HCT116 (cell line): ENCODE results near the gene UXS1. TPM values are rescaled to one million over a fixed set of nuclear protein-coding genes. Genes with fewer than 3 reads are reported as not detected.

Experiments used
- ATAC-seq: fragments of 200-7000 bp; cut with Tn5 transposase; 2 replicates; pipeline ENCODE4 v1.9.1; 2020; ENCODE audit warnings: mild to moderate bottlenecking, moderate library complexity
- BruUV-seq: library from RNA; stranded (reverse); fragments of 400-500 nt; replicated peaks from 2 replicates; lab custom pipeline; 2021; lab: Mats Ljungman, UMichigan
- CTCF ChIA-PET: fragments of 300-600 bp; sonication (Branson Sonifier 250); formaldehyde crosslinking; loops from one replicate; lab custom pipeline; 2021; ENCODE audit warnings: antibody characterized with exemption; lab: Charles Lee
- POLR2A ChIA-PET: fragments of 300-600, 350-600 bp; sonication (Branson Sonifier 250); formaldehyde crosslinking; loops from one replicate; lab custom pipeline; 2021; ENCODE audit warnings: antibody characterized with exemption; lab: Charles Lee
- RAD21 ChIA-PET, 2 experiments: fragments of 300-600 bp; sonication (Branson Sonifier 250); formaldehyde crosslinking; loops; one replicate each; lab custom pipeline; 2023; ENCODE audit warnings: low total read pairs in 2 of 2; ENCODE audit not compliant: uncharacterized antibody in 2 of 2, unreplicated experiment in 2 of 2, low non-redundant PET in 1 of 2; lab: Charles Lee
- DNase-seq: peaks from one replicate; pipeline ENCODE4 v3.0.0-alpha.2; 2010; ENCODE audit warnings: low read depth, low spot score
- H2AFZ ChIP-seq: fragments of 200-600 bp; shearing (Covaris generic), sonication (generic); 2 replicates; pipeline ENCODE4 v1.6.1; 2017; ENCODE audit warnings: low read depth, mixed run types, mixed read lengths, antibody characterized with exemption, low read length; ENCODE audit not compliant: poor library complexity, severe bottlenecking
- H3K27ac ChIP-seq: 2 replicates; pipeline ENCODE4 v1.5.1; 2012; ENCODE audit warnings: low read depth, low read length
- H3K27me3 ChIP-seq: fragments of 200-600 bp; sonication (generic); 2 replicates; pipeline ENCODE4 v1.6.1; 2016; ENCODE audit warnings: mixed run types, low read length, mixed read lengths; ENCODE audit not compliant: insufficient read depth
- H3K36me3 ChIP-seq, 2 experiments: fragments of 200-500 bp in 1 of 2; fragments of 200-600 bp in 1 of 2; sonication (Bioruptor generic) in 1 of 2; sonication (generic) in 1 of 2; 2 replicates each; pipeline versions ENCODE4 v1.5.1 to v1.6.1; 2014 to 2016; ENCODE audit warnings: low read length in 2 of 2, inconsistent platforms in 1 of 2, mixed read lengths in 1 of 2, mixed run types in 1 of 2; ENCODE audit not compliant: insufficient read depth in 2 of 2, control insufficient read depth in 1 of 2
- H3K4me1 ChIP-seq, 2 experiments: fragments of 200-600 bp in 1 of 2; sonication (generic) in 1 of 2; 2 replicates each; pipeline versions ENCODE4 v1.5.1 to v1.6.1; 2012 to 2017; ENCODE audit warnings: low read length in 2 of 2, inconsistent platforms in 1 of 2, mild to moderate bottlenecking in 1 of 2, mixed read lengths in 1 of 2, mixed run types in 1 of 2, moderate library complexity in 1 of 2; ENCODE audit not compliant: insufficient read depth in 2 of 2, control insufficient read depth in 1 of 2
- H3K4me2 ChIP-seq: fragments of 200-600 bp; sonication (generic); 2 replicates; pipeline ENCODE4 v1.6.1; 2017; ENCODE audit warnings: mixed run types, low read length, mixed read lengths
- H3K4me3 ChIP-seq, 2 experiments: fragments of 200-600 bp in 1 of 2; sonication (generic) in 1 of 2; replicated peaks in 1 of 2; 2 replicates each; pipeline ENCODE4 v1.5.1; 2011 to 2016; ENCODE audit warnings: low read length in 2 of 2, control low read depth in 1 of 2, low read depth in 1 of 2, mild to moderate bottlenecking in 1 of 2, mixed read lengths in 1 of 2, mixed run types in 1 of 2
- H3K79me2 ChIP-seq: fragments of 200-600 bp; sonication (generic); 2 replicates; pipeline ENCODE4 v1.6.1; 2017; ENCODE audit warnings: mild to moderate bottlenecking, mixed run types, low read length, moderate library complexity, mixed read lengths; ENCODE audit not compliant: insufficient read depth
- H3K9ac ChIP-seq: fragments of 200-600 bp; sonication (generic); 2 replicates; pipeline ENCODE4 v1.6.1; 2016; ENCODE audit warnings: low read length, mixed read lengths
- H3K9me2 ChIP-seq: fragments of 200-600 bp; sonication (generic), shearing (Covaris generic); 2 replicates; pipeline ENCODE4 v1.6.1; 2017; ENCODE audit warnings: mixed run types, mild to moderate bottlenecking, moderate library complexity; ENCODE audit not compliant: insufficient read depth
- H3K9me3 ChIP-seq, 2 experiments: fragments of 200-500 bp in 1 of 2; fragments of 200-600 bp in 1 of 2; sonication (Bioruptor generic) in 1 of 2; sonication (generic) in 1 of 2; 2 replicates each; pipeline ENCODE4 v1.6.1; 2014 to 2017; ENCODE audit warnings: low read length in 2 of 2, mixed read lengths in 2 of 2, inconsistent platforms in 1 of 2, low read depth in 1 of 2, mild to moderate bottlenecking in 1 of 2, mixed run types in 1 of 2, moderate library complexity in 1 of 2; ENCODE audit not compliant: control insufficient read depth in 1 of 2, insufficient read depth in 1 of 2
- H4K20me1 ChIP-seq: fragments of 200-600 bp; sonication (generic), shearing (Covaris generic); 2 replicates; pipeline ENCODE4 v1.6.1; 2017; ENCODE audit warnings: mixed run types, mild to moderate bottlenecking, moderate library complexity; ENCODE audit not compliant: insufficient read depth
- EGR1 ChIP-seq: IDR thresholded peaks from 2 replicates; pipeline ENCODE4 v1.6.1; 2012; ENCODE audit warnings: low read depth
- ELF1 ChIP-seq: IDR thresholded peaks from 2 replicates; pipeline ENCODE4 v1.6.1; 2012; ENCODE audit warnings: low read depth, borderline replicate concordance
- EZH2 ChIP-seq: fragments of 200-600 bp; sonication (generic); IDR thresholded peaks from 2 replicates; pipeline ENCODE4 v1.6.1; 2017; ENCODE audit warnings: antibody characterized with exemption, mixed run types
- EZH2phosphoT487 ChIP-seq: fragments of 200-600 bp; IDR thresholded peaks from 2 replicates; pipeline ENCODE4 v1.6.1; 2018; ENCODE audit warnings: antibody characterized with exemption, borderline replicate concordance
- FOSL1 ChIP-seq: IDR thresholded peaks from 2 replicates; pipeline ENCODE4 v1.6.1; 2012; ENCODE audit warnings: low read depth
- SIN3A ChIP-seq: IDR thresholded peaks from 2 replicates; pipeline ENCODE4 v1.6.1; 2012; ENCODE audit warnings: low read depth
- SP1 ChIP-seq: IDR thresholded peaks from 2 replicates; pipeline ENCODE4 v1.6.1; 2012; ENCODE audit warnings: low read depth
- SRF ChIP-seq: IDR thresholded peaks from 2 replicates; pipeline ENCODE4 v1.6.1; 2012; ENCODE audit warnings: low read depth
- TCF7L2 ChIP-seq: IDR thresholded peaks from 2 replicates; pipeline ENCODE4 v1.7.0; 2011; ENCODE audit warnings: borderline replicate concordance, inconsistent platforms; ENCODE audit not compliant: insufficient read depth, insufficient read length; ENCODE audit errors: extremely low read depth
- ZFX ChIP-seq: fragments of 450-650 bp; IDR thresholded peaks from 2 replicates; pipeline ENCODE4 v1.6.1; 2017
- intact Hi-C: fragments of 100-400 bp; cut with micrococcal nuclease; formaldehyde crosslinking; loops from 2 replicates; pipeline ENCODE4 v1.10.0; 2022
- total RNA-seq: library from RNA; stranded (reverse); gene quantifications from one replicate; pipeline ENCODE4 v1.2.1, GENCODE V29; 2021; ENCODE audit not compliant: unreplicated experiment
- TF ChIP-seq, protein P1 (sequence below): IDR thresholded peaks from 2 replicates; pipeline ENCODE4 v1.6.1; 2012; ENCODE audit warnings: low read depth
- TF ChIP-seq, protein P2 (sequence below): IDR thresholded peaks from 2 replicates; pipeline ENCODE4 v1.6.1; 2011; ENCODE audit warnings: mild to moderate bottlenecking, low read length, moderate library complexity; ENCODE audit not compliant: insufficient replicate concordance; ENCODE audit errors: extremely low read depth
- TF ChIP-seq, protein P3 (sequence below), 3 experiments: fragments of 200-600 bp in 1 of 3; sonication (generic) in 1 of 3; IDR thresholded peaks in 2 of 3; conservative IDR thresholded peaks in 1 of 3; 2 replicates each; pipeline ENCODE4 v1.5.1; 2012 to 2017; ENCODE audit warnings: low read depth in 2 of 3, low read length in 2 of 3, antibody characterized with exemption in 1 of 3, borderline replicate concordance in 1 of 3, control low read depth in 1 of 3, mild to moderate bottlenecking in 1 of 3, mixed read lengths in 1 of 3, mixed run types in 1 of 3, moderate library complexity in 1 of 3; ENCODE audit not compliant: insufficient read depth in 1 of 3

Gene UXS1
- total RNA-seq, 1 experiment from 2014 or later = 45.7 TPM

DNA sequence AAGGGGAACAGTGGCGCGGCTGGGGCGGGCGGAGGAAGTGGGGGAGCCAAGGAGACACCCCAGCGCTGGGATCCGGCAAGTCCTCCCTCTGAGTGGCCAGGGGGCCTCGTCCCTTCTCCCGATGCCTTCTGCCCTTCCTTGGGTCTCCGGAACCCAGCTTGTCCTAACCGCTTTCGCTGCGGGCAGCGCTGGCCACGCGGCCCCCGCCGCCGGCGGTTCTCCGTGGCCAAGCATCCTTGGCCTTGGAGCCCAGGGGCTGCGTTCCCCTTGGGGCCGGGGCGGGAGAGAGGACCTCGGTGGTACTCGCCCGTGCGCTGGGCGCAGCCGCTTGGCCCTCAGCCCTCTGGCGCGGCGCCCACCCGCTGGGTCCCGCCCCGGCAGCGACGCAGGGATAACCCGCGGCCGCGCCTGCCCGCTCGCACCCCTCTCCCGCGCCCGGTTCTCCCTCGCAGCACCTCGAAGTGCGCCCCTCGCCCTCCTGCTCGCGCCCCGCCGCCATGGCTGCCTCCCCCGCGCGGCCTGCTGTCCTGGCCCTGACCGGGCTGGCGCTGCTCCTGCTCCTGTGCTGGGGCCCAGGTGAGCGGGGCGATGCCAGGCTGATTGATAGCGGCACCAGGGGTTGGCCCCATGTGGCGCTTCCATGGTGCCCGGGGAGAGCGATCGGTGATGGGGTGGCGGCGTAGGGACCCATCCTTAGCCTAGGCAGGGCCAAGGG is 128.7 kb downstream of the UXS1 start:
- ChIA-PET POLR2A (no interaction called here), CTCF (no interaction called here), RAD21 (no interaction called here)
- TF ChIP-seq SIN3A (no peak), EGR1 (no peak), ELF1 (no peak), EZH2phosphoT487 (no peak), ZFX (no peak), TCF7L2 (no peak), EZH2 (no peak), SP1 (no peak), SRF (no peak)
- intact Hi-C loops = no loop called here
- Histone ChIP-seq H3K36me3 (no peaks in the 10 kb centered on the region), H3K27ac (no peak overlapping the region), H3K79me2 (no peaks in the 10 kb centered on the region), H3K9me2 (no peaks in the 10 kb centered on the region), H3K4me3 (no peak overlapping the region), H3K9ac (no peak overlapping the region), H3K4me1 (no peaks in the 10 kb centered on the region), H3K27me3 (no peaks in the 10 kb centered on the region), H3K9me3 (no peaks in the 10 kb centered on the region), H2AFZ (no peak overlapping the region), H3K4me2 (no peak overlapping the region), H4K20me1 (no peaks in the 10 kb centered on the region)
- ATAC-seq = no peak
- no peak for DNase-seq
- no TSS peak for BruUV-seq

DNA sequence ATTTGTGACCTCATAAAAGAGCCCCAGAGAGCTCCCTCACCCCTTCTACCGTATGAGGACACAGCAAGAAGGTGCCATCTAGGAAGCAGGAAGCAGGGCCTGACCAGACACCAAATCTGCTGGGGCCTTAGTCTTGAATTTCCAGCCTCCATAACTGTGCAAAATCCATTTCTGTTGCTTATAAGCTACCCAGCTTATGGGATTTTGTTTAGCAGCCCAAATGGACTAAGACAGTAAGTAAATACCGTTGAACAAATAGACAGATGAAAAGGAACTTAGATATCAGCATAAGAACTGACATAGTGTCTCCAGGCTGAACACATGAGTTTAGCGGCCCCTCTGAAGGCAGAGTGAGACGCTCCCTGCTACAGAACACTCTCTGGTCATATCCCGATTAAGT is 130.9 kb downstream of the UXS1 start:
- intact Hi-C loops = no loop called here
- DNase-seq (no peak), ATAC-seq (no peak)
- ChIA-PET POLR2A (no interaction called here), RAD21 (no interaction called here), CTCF (no interaction called here)
- no peaks in the 10 kb centered on the region for H3K9me3 ChIP-seq
- no peak overlapping the region for H3K9ac ChIP-seq
- H3K27ac ChIP-seq = no peak overlapping the region
- no peaks in the 10 kb centered on the region for H3K4me1 ChIP-seq
- H3K4me3 ChIP-seq = no peak overlapping the region
- no peak overlapping the region for H3K4me2 ChIP-seq
- H4K20me1 ChIP-seq = no peaks in the 10 kb centered on the region
- H3K36me3 ChIP-seq = no peaks in the 10 kb centered on the region
- no TSS peak for BruUV-seq
- no peak overlapping the region for H2AFZ ChIP-seq
- no peaks in the 10 kb centered on the region for H3K79me2 ChIP-seq
- H3K27me3 ChIP-seq = no peaks in the 10 kb centered on the region
- no peaks in the 10 kb centered on the region for H3K9me2 ChIP-seq
- TF ChIP-seq FOSL1 = no peak
- TF ChIP-seq EZH2phosphoT487 = no peak
- TF ChIP-seq, protein P1, sequence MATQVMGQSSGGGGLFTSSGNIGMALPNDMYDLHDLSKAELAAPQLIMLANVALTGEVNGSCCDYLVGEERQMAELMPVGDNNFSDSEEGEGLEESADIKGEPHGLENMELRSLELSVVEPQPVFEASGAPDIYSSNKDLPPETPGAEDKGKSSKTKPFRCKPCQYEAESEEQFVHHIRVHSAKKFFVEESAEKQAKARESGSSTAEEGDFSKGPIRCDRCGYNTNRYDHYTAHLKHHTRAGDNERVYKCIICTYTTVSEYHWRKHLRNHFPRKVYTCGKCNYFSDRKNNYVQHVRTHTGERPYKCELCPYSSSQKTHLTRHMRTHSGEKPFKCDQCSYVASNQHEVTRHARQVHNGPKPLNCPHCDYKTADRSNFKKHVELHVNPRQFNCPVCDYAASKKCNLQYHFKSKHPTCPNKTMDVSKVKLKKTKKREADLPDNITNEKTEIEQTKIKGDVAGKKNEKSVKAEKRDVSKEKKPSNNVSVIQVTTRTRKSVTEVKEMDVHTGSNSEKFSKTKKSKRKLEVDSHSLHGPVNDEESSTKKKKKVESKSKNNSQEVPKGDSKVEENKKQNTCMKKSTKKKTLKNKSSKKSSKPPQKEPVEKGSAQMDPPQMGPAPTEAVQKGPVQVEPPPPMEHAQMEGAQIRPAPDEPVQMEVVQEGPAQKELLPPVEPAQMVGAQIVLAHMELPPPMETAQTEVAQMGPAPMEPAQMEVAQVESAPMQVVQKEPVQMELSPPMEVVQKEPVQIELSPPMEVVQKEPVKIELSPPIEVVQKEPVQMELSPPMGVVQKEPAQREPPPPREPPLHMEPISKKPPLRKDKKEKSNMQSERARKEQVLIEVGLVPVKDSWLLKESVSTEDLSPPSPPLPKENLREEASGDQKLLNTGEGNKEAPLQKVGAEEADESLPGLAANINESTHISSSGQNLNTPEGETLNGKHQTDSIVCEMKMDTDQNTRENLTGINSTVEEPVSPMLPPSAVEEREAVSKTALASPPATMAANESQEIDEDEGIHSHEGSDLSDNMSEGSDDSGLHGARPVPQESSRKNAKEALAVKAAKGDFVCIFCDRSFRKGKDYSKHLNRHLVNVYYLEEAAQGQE = no peak
- TF ChIP-seq SRF = no peak
- TF ChIP-seq, protein P2, sequence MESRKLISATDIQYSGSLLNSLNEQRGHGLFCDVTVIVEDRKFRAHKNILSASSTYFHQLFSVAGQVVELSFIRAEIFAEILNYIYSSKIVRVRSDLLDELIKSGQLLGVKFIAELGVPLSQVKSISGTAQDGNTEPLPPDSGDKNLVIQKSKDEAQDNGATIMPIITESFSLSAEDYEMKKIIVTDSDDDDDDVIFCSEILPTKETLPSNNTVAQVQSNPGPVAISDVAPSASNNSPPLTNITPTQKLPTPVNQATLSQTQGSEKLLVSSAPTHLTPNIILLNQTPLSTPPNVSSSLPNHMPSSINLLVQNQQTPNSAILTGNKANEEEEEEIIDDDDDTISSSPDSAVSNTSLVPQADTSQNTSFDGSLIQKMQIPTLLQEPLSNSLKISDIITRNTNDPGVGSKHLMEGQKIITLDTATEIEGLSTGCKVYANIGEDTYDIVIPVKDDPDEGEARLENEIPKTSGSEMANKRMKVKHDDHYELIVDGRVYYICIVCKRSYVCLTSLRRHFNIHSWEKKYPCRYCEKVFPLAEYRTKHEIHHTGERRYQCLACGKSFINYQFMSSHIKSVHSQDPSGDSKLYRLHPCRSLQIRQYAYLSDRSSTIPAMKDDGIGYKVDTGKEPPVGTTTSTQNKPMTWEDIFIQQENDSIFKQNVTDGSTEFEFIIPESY = no peak
- TF ChIP-seq, protein P3, sequence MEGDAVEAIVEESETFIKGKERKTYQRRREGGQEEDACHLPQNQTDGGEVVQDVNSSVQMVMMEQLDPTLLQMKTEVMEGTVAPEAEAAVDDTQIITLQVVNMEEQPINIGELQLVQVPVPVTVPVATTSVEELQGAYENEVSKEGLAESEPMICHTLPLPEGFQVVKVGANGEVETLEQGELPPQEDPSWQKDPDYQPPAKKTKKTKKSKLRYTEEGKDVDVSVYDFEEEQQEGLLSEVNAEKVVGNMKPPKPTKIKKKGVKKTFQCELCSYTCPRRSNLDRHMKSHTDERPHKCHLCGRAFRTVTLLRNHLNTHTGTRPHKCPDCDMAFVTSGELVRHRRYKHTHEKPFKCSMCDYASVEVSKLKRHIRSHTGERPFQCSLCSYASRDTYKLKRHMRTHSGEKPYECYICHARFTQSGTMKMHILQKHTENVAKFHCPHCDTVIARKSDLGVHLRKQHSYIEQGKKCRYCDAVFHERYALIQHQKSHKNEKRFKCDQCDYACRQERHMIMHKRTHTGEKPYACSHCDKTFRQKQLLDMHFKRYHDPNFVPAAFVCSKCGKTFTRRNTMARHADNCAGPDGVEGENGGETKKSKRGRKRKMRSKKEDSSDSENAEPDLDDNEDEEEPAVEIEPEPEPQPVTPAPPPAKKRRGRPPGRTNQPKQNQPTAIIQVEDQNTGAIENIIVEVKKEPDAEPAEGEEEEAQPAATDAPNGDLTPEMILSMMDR (IDR thresholded peaks at IDR 0.05 in 2 of 3, conservative IDR thresholded peaks at IDR 0.05 in 1 of 3; ENCODE audit: borderline replicate concordance in 1 of 3, insufficient read depth in 1 of 3, low read depth in 2 of 3, low read length in 2 of 3) = no peak
- TF ChIP-seq SIN3A = no peak
